Prostate gland (tissue), 2 donors: ENCODE data around the gene NOP53. TPM values are rescaled to one million over a fixed set of nuclear protein-coding genes. Genes with fewer than 3 reads are reported as not detected.

ENCODE experiments used
- DNase-seq: peaks from one replicate; pipeline ENCODE4 v3.0.0-alpha.2; 2019; ENCODE audit warnings: low spot score
- H3K27ac ChIP-seq, 2 donors: fragments of 200-600 bp; sonication (generic); 2 replicates each; pipeline ENCODE4 v1.5.1; 2017 to 2019
- H3K27me3 ChIP-seq: fragments of 200-600 bp; sonication (generic); replicated peaks from 2 replicates; pipeline ENCODE4 v1.5.1; 2019; ENCODE audit not compliant: insufficient read depth
- H3K36me3 ChIP-seq, 2 donors: fragments of 200-600 bp; sonication (generic); 1 replicate in 1 of 2; 2 replicates in 1 of 2; pipeline versions ENCODE4 v1.5.1 to v1.8.1; 2017 to 2019
- H3K4me1 ChIP-seq: fragments of 200-600 bp; sonication (generic); replicated peaks from 2 replicates; pipeline ENCODE4 v1.5.1; 2019
- H3K4me3 ChIP-seq, 2 donors: fragments of 200-600 bp; sonication (generic); 2 replicates each; pipeline ENCODE4 v1.5.1; 2017 to 2019
- H3K9me3 ChIP-seq: fragments of 200-600 bp; sonication (generic); 2 replicates; pipeline ENCODE4 v1.5.1; 2017
- CTCF ChIP-seq, 4 experiments: fragments of 200-600 bp in 2 of 4; fragments of 450-650 bp in 2 of 4; sonication (generic) in 2 of 4; IDR thresholded peaks; 1 replicate in 3 of 4; 2 replicates in 1 of 4; pipeline ENCODE4 v1.5.1; 2016 to 2019; ENCODE audit warnings: antibody characterized with exemption in 4 of 4, mild to moderate bottlenecking in 2 of 4, moderate library complexity in 2 of 4
- POLR2A ChIP-seq: fragments of 450-650 bp; IDR thresholded peaks from one replicate; pipeline ENCODE4 v1.6.1; 2016; ENCODE audit warnings: antibody characterized with exemption, mild to moderate bottlenecking
- POLR2AphosphoS5 ChIP-seq: sonication (generic); formaldehyde crosslinking; IDR thresholded peaks from one replicate; pipeline ENCODE4 v1.6.1; 2017; ENCODE audit warnings: antibody characterized with exemption
- WGBS: methylation state at CpG from one replicate; pipeline ENCODE4 v1.1.5; 2018; 5-methylcytosine and 5-hydroxymethylcytosine counted together
- intact Hi-C: fragments of 100-400 bp; cut with DNase I; formaldehyde crosslinking; loops from one replicate; pipeline ENCODE4 v1.14.2; 2022
- total RNA-seq, 2 donors: library from RNA; depleted of rRNA; stranded (reverse); fragments of >200 nt; gene quantifications; one replicate each; pipeline ENCODE4 v1.1.0, GENCODE V29; 2016

NOP53 gene
- 100 to 1,000 TPM; 465 to 586 TPM for total RNA-seq

GRCh38 chr19:47745010-47745901, at the start of gene NOP53:
Gene NOP53, plus strand, starts transcription at chr19:47745546. Its CDS starts 14 bp downstream, at chr19:47745560.
- H3K4me1 ChIP-seq: no peaks in the 10 kb centered on the region

GRCh38 chr19:47696635-47697034, 48.7 kb upstream of the NOP53 start:
- intact Hi-C loops: loop anchor here (2.0 to 5.0 kb wide), 4 partner anchors 32 to 184 kb away; no protein-coding TSS in a partner anchor
- no peaks in the 10 kb centered on the region for H3K9me3 ChIP-seq
- H3K4me1 ChIP-seq: no peaks in the 10 kb centered on the region
- no peaks in the 10 kb centered on the region for H3K27me3 ChIP-seq
- H3K27ac ChIP-seq: no peak overlapping the region
- DNase-seq: no peak
- H3K4me3 ChIP-seq: no peak overlapping the region
- 90% methylated on average over 8 of the region's 8 CpGs for WGBS
- no peak for TF ChIP-seq CTCF (IDR thresholded peaks at IDR 0.05)
- no peak for TF ChIP-seq POLR2A
- H3K36me3 ChIP-seq: peaks cover 7 to 22% of the 10 kb centered on the region in 2 donors

More at GRCh38 chr19:47745010-47745901, at the start of gene NOP53:
- Histone ChIP-seq H3K9me3 (no peaks in the 10 kb centered on the region), H3K36me3 (peaks cover 0 to 10% of the 10 kb centered on the region in 2 donors), H3K27ac (peak within 1 kb of the TSS; percentile 93 to 94), H3K4me3 (peak within 1 kb of the TSS; percentile 59 to 74), H3K27me3 (no peaks in the 10 kb centered on the region)
- intact Hi-C loops: no loop called here
- 5% methylated on average over 53 of the region's 53 CpGs for WGBS
- DNase-seq: peak; percentile 96
- TF ChIP-seq POLR2AphosphoS5 (peak; percentile 99), POLR2A (peak; percentile 78), CTCF (IDR thresholded peaks at IDR 0.05) (peak in 3 of 4 experiments; percentile 21 to 48 (median 36))

GRCh38 chr19:47697863-47698609, 47.3 kb upstream of the NOP53 start:
- WGBS: 41% methylated on average over 20 of the region's 21 CpGs
- Histone ChIP-seq H3K9me3 (no peaks in the 10 kb centered on the region), H3K27ac (peak overlapping the region; percentile 61 to 71)

More at GRCh38 chr19:47697863-47698609, 47.3 kb upstream of the NOP53 start:
- peak; percentile 85 for TF ChIP-seq POLR2AphosphoS5
- TF ChIP-seq POLR2A: no peak
- peak; percentile 87 to 99 (median 94) for TF ChIP-seq CTCF (IDR thresholded peaks at IDR 0.05)
- Histone ChIP-seq H3K4me3 (no peak overlapping the region), H3K4me1 (no peaks in the 10 kb centered on the region), H3K36me3 (peaks cover 7 to 28% of the 10 kb centered on the region in 2 donors), H3K27me3 (no peaks in the 10 kb centered on the region)
- DNase-seq: peak; percentile 73
- intact Hi-C loops: loop anchor here (2.0 to 5.0 kb wide), 5 partner anchors 33 to 261 kb away; no protein-coding TSS in a partner anchor
